Measurements from ENCODE around the gene GPR156.

GPR156 gene

GRCh38 chr3:120173056-120173675 lies 111.9 kb downstream of the GPR156 start:
- no peak for TF ChIP-seq CTCF (IDR thresholded peaks at IDR 0.05; ENCODE audit: borderline replicate concordance, insufficient read depth, low read depth, low read length)

GRCh38 chr3:120172070-120172469 lies 113.0 kb downstream of the GPR156 start:
- no peak overlapping the region for H3K4me3 ChIP-seq (ENCODE audit: low read depth, low read length)
- no peak for TF ChIP-seq CTCF (IDR thresholded peaks at IDR 0.05; ENCODE audit: borderline replicate concordance, insufficient read depth, low read depth, low read length)

More at GRCh38 chr3:120173056-120173675, 111.9 kb downstream of the GPR156 start:
- no peak overlapping the region for H3K4me3 ChIP-seq (ENCODE audit: low read depth, low read length)

- no peak for TF ChIP-seq CTCF (IDR thresholded peaks at IDR 0.05; ENCODE audit: borderline replicate concordance, insufficient read depth, low read depth, low read length)
- H3K4me3 ChIP-seq (ENCODE audit: low read depth, low read length) = no peak overlapping the region
Measured at GRCh38 chr3:120171134-120171873, 113.7 kb downstream of the GPR156 start.

GRCh38 chr3:120170223-120170622 lies 114.8 kb downstream of the GPR156 start:
- no peak for TF ChIP-seq CTCF (IDR thresholded peaks at IDR 0.05; ENCODE audit: borderline replicate concordance, insufficient read depth, low read depth, low read length)

GRCh38 chr3:120169407-120169806 lies 115.6 kb downstream of the GPR156 start:
- TF ChIP-seq CTCF (IDR thresholded peaks at IDR 0.05; ENCODE audit: borderline replicate concordance, insufficient read depth, low read depth, low read length) = no peak

More at GRCh38 chr3:120170223-120170622, 114.8 kb downstream of the GPR156 start:
- no peak overlapping the region for H3K4me3 ChIP-seq (ENCODE audit: low read depth, low read length)

GRCh38 chr3:120168611-120169010 lies 116.4 kb downstream of the GPR156 start:
- H3K4me3 ChIP-seq (ENCODE audit: low read depth, low read length) = no peak overlapping the region

More at GRCh38 chr3:120169407-120169806, 115.6 kb downstream of the GPR156 start:
- H3K4me3 ChIP-seq (ENCODE audit: low read depth, low read length) = no peak overlapping the region

More at GRCh38 chr3:120168611-120169010, 116.4 kb downstream of the GPR156 start:
- no peak for TF ChIP-seq CTCF (IDR thresholded peaks at IDR 0.05; ENCODE audit: borderline replicate concordance, insufficient read depth, low read depth, low read length)
